Thyroid gland (tissue), 4 donors: ENCODE measurements around the gene LRP8. TPM values are rescaled to one million over a fixed set of nuclear protein-coding genes. Genes with fewer than 3 reads are reported as not detected.
A peak's percentile ranks its signal among the peaks of the same experiment; 100 is the strongest.
"Not testable (repeated sequence)": the region's sequence is repeated elsewhere in the genome, so short reads cannot be mapped to it uniquely, and the experiment has no call there.

ENCODE experiments used
- DNase-seq, 2 donors: peaks; one replicate each; pipeline ENCODE4 v3.0.0-alpha.2; 2019
- H3K27ac ChIP-seq, 3 donors: fragments of 200-600 bp; sonication (generic); 1 replicate in 2 of 3; 2 replicates in 1 of 3; pipeline ENCODE4 v1.5.1; 2016 to 2019; ENCODE audit warnings: mild to moderate bottlenecking in 1 of 3, moderate library complexity in 1 of 3
- H3K27me3 ChIP-seq: fragments of 200-600 bp; sonication (generic); one replicate; pipeline ENCODE4 v1.5.1; 2019
- H3K36me3 ChIP-seq, 2 donors: fragments of 200-600 bp; sonication (generic); one replicate each; pipeline ENCODE4 v1.5.1; 2016 to 2019
- H3K4me1 ChIP-seq, 2 donors: fragments of 200-600 bp; sonication (generic); one replicate each; pipeline ENCODE4 v1.5.1; 2017 to 2019
- H3K4me3 ChIP-seq, 3 donors: fragments of 200-600 bp; sonication (generic); replicated peaks in 1 of 3; 1 replicate in 2 of 3; 2 replicates in 1 of 3; pipeline ENCODE4 v1.5.1; 2016; ENCODE audit warnings: mild to moderate bottlenecking in 1 of 3
- H3K9me3 ChIP-seq: fragments of 200-600 bp; sonication (generic); one replicate; pipeline ENCODE4 v1.5.1; 2017
- POLR2A ChIP-seq, 2 donors: fragments of 450-650 bp; IDR thresholded peaks; one replicate each; pipeline ENCODE4 v1.6.1; 2017; ENCODE audit warnings: antibody characterized with exemption in 2 of 2, mild to moderate bottlenecking in 2 of 2, moderate library complexity in 1 of 2
- WGBS, 2 donors: methylation state at CpG; one replicate each; pipeline ENCODE4 v1.1.5; 2017; 5-methylcytosine and 5-hydroxymethylcytosine counted together
- intact Hi-C: fragments of 100-400 bp; cut with DNase I; formaldehyde crosslinking; loops from one replicate; pipeline ENCODE4 v1.15.1; 2023
- total RNA-seq, 4 donors: library from RNA; depleted of rRNA; stranded (reverse); fragments of >200 nt; gene quantifications; one replicate each; pipeline ENCODE4 v1.2.3, GENCODE V29; 2016
- TF ChIP-seq, protein P1 (sequence below), 6 experiments: fragments of 200-600 bp in 3 of 6; fragments of 450-650 bp in 3 of 6; sonication (generic) in 3 of 6; IDR thresholded peaks; one replicate each; pipeline ENCODE4 v1.5.1; 2016 to 2019; ENCODE audit warnings: antibody characterized with exemption in 6 of 6, mild to moderate bottlenecking in 2 of 6, inconsistent platforms in 1 of 6, moderate library complexity in 1 of 6

LRP8 gene
- total RNA-seq, 4 donors from 2014 or later: 92.8 to 200 (median 143) TPM

- TF ChIP-seq, protein P1, sequence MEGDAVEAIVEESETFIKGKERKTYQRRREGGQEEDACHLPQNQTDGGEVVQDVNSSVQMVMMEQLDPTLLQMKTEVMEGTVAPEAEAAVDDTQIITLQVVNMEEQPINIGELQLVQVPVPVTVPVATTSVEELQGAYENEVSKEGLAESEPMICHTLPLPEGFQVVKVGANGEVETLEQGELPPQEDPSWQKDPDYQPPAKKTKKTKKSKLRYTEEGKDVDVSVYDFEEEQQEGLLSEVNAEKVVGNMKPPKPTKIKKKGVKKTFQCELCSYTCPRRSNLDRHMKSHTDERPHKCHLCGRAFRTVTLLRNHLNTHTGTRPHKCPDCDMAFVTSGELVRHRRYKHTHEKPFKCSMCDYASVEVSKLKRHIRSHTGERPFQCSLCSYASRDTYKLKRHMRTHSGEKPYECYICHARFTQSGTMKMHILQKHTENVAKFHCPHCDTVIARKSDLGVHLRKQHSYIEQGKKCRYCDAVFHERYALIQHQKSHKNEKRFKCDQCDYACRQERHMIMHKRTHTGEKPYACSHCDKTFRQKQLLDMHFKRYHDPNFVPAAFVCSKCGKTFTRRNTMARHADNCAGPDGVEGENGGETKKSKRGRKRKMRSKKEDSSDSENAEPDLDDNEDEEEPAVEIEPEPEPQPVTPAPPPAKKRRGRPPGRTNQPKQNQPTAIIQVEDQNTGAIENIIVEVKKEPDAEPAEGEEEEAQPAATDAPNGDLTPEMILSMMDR (IDR thresholded peaks at IDR 0.05): no peak
- TF ChIP-seq POLR2A (IDR thresholded peaks at IDR 0.05): no peak
- intact Hi-C loops: no loop called here
- WGBS, 2 donors: 73 to 78% methylated on average over 1 of the region's 1 CpG
- Histone ChIP-seq H3K27ac (no peak overlapping the region), H3K27me3 (no peaks in the 10 kb centered on the region), H3K4me1 (no peaks in the 10 kb centered on the region), H3K36me3 (peaks cover 54 to 65% of the 10 kb centered on the region in 2 donors), H3K9me3 (no peaks in the 10 kb centered on the region), H3K4me3 (no peak overlapping the region)
- no peak for DNase-seq
Observed at GRCh38 chr1:53207726-53208125, 120.1 kb downstream of the LRP8 start.

DNA sequence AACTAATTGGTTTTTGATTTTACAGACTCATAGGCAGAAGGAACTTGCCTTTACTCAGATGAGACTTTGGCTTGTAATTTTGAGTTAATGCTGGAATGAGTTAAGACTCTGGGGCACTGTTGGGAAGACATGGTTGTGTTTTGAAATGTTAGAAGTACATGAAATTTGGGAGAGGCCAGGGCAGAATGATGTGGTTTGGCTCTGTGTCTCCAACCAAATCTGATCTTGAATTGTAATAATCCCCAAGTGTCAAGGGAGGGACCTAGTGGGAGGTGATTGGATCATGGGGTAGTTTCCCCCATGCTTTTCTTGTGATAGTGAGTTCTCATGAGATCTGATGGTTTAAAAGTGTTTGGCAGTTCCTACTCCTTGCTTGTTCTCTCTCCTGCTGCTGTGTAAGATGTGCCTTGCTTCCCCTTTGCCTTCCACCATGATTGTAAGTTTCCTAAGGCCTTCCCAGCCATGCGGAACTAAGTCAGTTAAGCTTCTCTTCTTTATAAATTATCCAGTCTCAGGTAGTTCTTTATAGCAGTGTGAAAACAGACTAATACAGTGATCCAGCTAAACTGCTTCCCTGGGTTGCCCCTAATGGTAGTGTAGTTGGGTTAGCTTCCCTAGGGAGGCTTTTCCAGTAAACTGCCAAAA lies 121.0 kb downstream of the LRP8 start:
- 100% methylated on average over 1 of the region's 1 CpG for WGBS, 2 donors

GRCh38 chr1:53206083-53206685 lies 121.7 kb downstream of the LRP8 start:
- peaks cover 54 to 63% of the 10 kb centered on the region in 2 donors for H3K36me3 ChIP-seq
- DNase-seq, H3K27me3 ChIP-seq, H3K27ac ChIP-seq, intact Hi-C loops, H3K9me3 ChIP-seq, H3K4me1 ChIP-seq, H3K4me3 ChIP-seq: not testable (repeated sequence)
- WGBS, 2 donors: 98 to 100% methylated on average over 3 of the region's 3 CpGs

More for the DNA sequence above, 121.0 kb downstream of the LRP8 start:
- TF ChIP-seq, protein P1 (IDR thresholded peaks at IDR 0.05): no peak
- TF ChIP-seq POLR2A (IDR thresholded peaks at IDR 0.05): no peak
- H3K36me3 ChIP-seq: peaks cover 59 to 65% of the 10 kb centered on the region in 2 donors
- no peak for DNase-seq
- intact Hi-C loops: no loop called here
- H3K4me1 ChIP-seq: no peaks in the 10 kb centered on the region
- no peak overlapping the region for H3K4me3 ChIP-seq
- H3K27ac ChIP-seq: no peak overlapping the region
- H3K27me3 ChIP-seq: no peaks in the 10 kb centered on the region
- no peaks in the 10 kb centered on the region for H3K9me3 ChIP-seq

- H3K4me3 ChIP-seq, DNase-seq, intact Hi-C loops, H3K27me3 ChIP-seq, H3K27ac ChIP-seq, H3K9me3 ChIP-seq, H3K4me1 ChIP-seq: not testable (repeated sequence)
- WGBS, 2 donors: 90 to 100% methylated on average over 1 of the region's 1 CpG
- H3K36me3 ChIP-seq: peaks cover 47 to 61% of the 10 kb centered on the region in 2 donors
Observed at GRCh38 chr1:53205496-53205895, 122.4 kb downstream of the LRP8 start.

GRCh38 chr1:53203466-53203865 lies 124.4 kb downstream of the LRP8 start:
- no peak for DNase-seq
- H3K27me3 ChIP-seq: no peaks in the 10 kb centered on the region
- intact Hi-C loops: no loop called here
- H3K36me3 ChIP-seq: peaks cover 34 to 44% of the 10 kb centered on the region in 2 donors
- no peak overlapping the region for H3K4me3 ChIP-seq
- H3K9me3 ChIP-seq: no peaks in the 10 kb centered on the region
- H3K4me1 ChIP-seq: peaks cover 6 to 8% of the 10 kb centered on the region in 2 donors
- TF ChIP-seq, protein P1 (IDR thresholded peaks at IDR 0.05): no peak
- no peak for TF ChIP-seq POLR2A (IDR thresholded peaks at IDR 0.05)
- H3K27ac ChIP-seq: no peak overlapping the region
- 95 to 96% methylated on average over 3 of the region's 3 CpGs for WGBS, 2 donors

GRCh38 chr1:53198241-53198651 lies 129.6 kb downstream of the LRP8 start:
- H3K4me1 ChIP-seq: peaks cover 22% of the 10 kb centered on the region in 2 donors
- peak in 1 of 2 donors; percentile 18 for DNase-seq
- no peak overlapping the region for H3K4me3 ChIP-seq
- intact Hi-C loops: no loop called here
- TF ChIP-seq, protein P1 (IDR thresholded peaks at IDR 0.05): no peak
- TF ChIP-seq POLR2A (IDR thresholded peaks at IDR 0.05): no peak
- WGBS, 2 donors: 44 to 60% methylated on average over 4 of the region's 4 CpGs
- peak overlapping the region in 2 of 3 donors; percentile 93 to 97 for H3K27ac ChIP-seq
- no peaks in the 10 kb centered on the region for H3K27me3 ChIP-seq
- H3K9me3 ChIP-seq: no peaks in the 10 kb centered on the region
- peaks cover 10 to 19% of the 10 kb centered on the region in 2 donors for H3K36me3 ChIP-seq
